Measurements from ENCODE around the gene MET.

- TF ChIP-seq GTF2F1 (IDR thresholded peaks at IDR 0.05; ENCODE audit: borderline replicate concordance, low read depth, low read length): no peak
- TF ChIP-seq EZH2 (IDR thresholded peaks at IDR 0.05; ENCODE audit: low read depth, low read length, severe bottlenecking): no peak
Observed at GRCh38 chr7:116771640-116772039, 99.6 kb downstream of the MET start.
